Heart right ventricle (tissue), 16 donors: ENCODE measurements around the gene SLF1. TPM values are rescaled to one million over a fixed set of nuclear protein-coding genes. Genes with fewer than 3 reads are reported as not detected.

Experiments
- ATAC-seq, 8 donors: fragments of 200-7000 bp; cut with Tn5 transposase; one replicate each; pipeline ENCODE4 v1.9.1; 2020; ENCODE audit warnings: mild to moderate bottlenecking in 8 of 8, moderate library complexity in 8 of 8, moderate number of reproducible peaks in 1 of 8
- DNase-seq, 2 donors: peaks; one replicate each; pipeline ENCODE4 v3.0.0-alpha.2; 2020
- H3K27ac ChIP-seq, 10 donors: fragments of 200-600 bp; sonication (generic) in 2 of 10; one replicate each; pipeline versions ENCODE4 v1.5.0 to v1.8.0; 2020 to 2022; ENCODE audit warnings: mild to moderate bottlenecking in 3 of 10
- H3K27me3 ChIP-seq, 7 donors: fragments of 200-600 bp; one replicate each; pipeline ENCODE4 v1.8.0; 2021 to 2022; ENCODE audit warnings: mild to moderate bottlenecking in 2 of 7
- H3K36me3 ChIP-seq, 9 donors: fragments of 200-600 bp; sonication (generic) in 1 of 9; one replicate each; pipeline versions ENCODE4 v1.5.0 to v1.8.0; 2020 to 2022; ENCODE audit warnings: mild to moderate bottlenecking in 2 of 9
- H3K4me1 ChIP-seq, 9 donors: fragments of 200-600 bp; sonication (generic) in 1 of 9; one replicate each; pipeline versions ENCODE4 v1.5.0 to v1.8.0; 2020 to 2022; ENCODE audit warnings: mild to moderate bottlenecking in 4 of 9
- H3K4me3 ChIP-seq, 10 donors: fragments of 200-600 bp; sonication (generic) in 2 of 10; one replicate each; pipeline versions ENCODE4 v1.5.0 to v1.8.0; 2020 to 2022; ENCODE audit warnings: mild to moderate bottlenecking in 7 of 10, moderate library complexity in 2 of 10
- H3K9me3 ChIP-seq, 11 donors: fragments of 200-600 bp in 10 of 11; sonication (generic) in 2 of 11; one replicate each; pipeline versions ENCODE4 v1.5.0 to v1.8.0; 2013 to 2022; ENCODE audit warnings: mild to moderate bottlenecking in 2 of 11, control low read depth in 1 of 11, moderate library complexity in 1 of 11
- CTCF ChIP-seq, 9 donors: fragments of 200-600 bp; sonication (generic) in 2 of 9; IDR thresholded peaks; one replicate each; pipeline versions ENCODE4 v1.5.0 to v1.8.0; 2021 to 2022; ENCODE audit warnings: antibody characterized with exemption in 9 of 9, mild to moderate bottlenecking in 5 of 9, moderate library complexity in 1 of 9
- WGBS, 2 donors: extraction: QIAGEN DNeasy Blood & Tissue Kit; methylation state at CpG; one replicate each; pipeline ENCODE4 v1.1.7; 2013; ENCODE audit warnings: inconsistent platforms in 1 of 2; 5-methylcytosine and 5-hydroxymethylcytosine counted together
- intact Hi-C, 10 donors: fragments of 100-400 bp; cut with DNase I; formaldehyde crosslinking; loops; one replicate each; pipeline versions ENCODE4 v1.11.1 to v1.14.2; 2022
- polyA plus RNA-seq, 2 donors: library from polyadenylated mRNA; stranded (reverse); fragments of 200-250 nt; gene quantifications; one replicate each; pipeline ENCODE4 v1.2.3, GENCODE V29; 2013
- total RNA-seq, 10 donors: library from RNA; stranded (reverse); fragmentation: NEBNext Ultra II Directional in 3 of 10; extraction: Animal tissue kit (Norgen Biotek cat#: 25700) in 3 of 10; gene quantifications; one replicate each; pipeline versions ENCODE4 v1.2.1 to v1.2.4, GENCODE V29; 2021 to 2023
- donor health status: Arrhythmogenic right ventricular cardiomyopathy.
- donor health status: ischemic (EF 13 %, LVEDD 7.1; RV severe dilation, severe dysfunction).
- donor health status: healthy with polysubstance abuse.
- donor health status: DM: no; HTN: yes; CAD: no.
- donor health status: DM: no; HTN: no; CAD: no.
- donor health status: ischemic (EF 25% LVEDD 6.9; RV normal size, moderate dysfunction).
- donor health status: ischemic (EF 25% LVEDD 5.7; RV mildly dilated, moderate dysfunction).
- donor health status: healthy.
- donor health status: DM: yes; HTN: yes; CAD: no.
- donor health status: Ischemic cardiomyopathy.
- donor health status: ischemic (EF 35%, LVEDD 5.7; RV mildly dilated, moderate dysfunction).
- donor health status: nonischemic (EF 11% LVEDD 7.7; RV severe dilation, severe dysfunction).
- donor health status: DM: yes; HTN: yes; CAD: no.
- donor health status: PGD.
- donor health status: ischemic (EF 29% LVEDD 5.4; RV normal size, mild dysfunction).
- donor health status: nonischemic (EF 23%, LVEDD 6.1; RV moderate dilation, normal function).

Gene SLF1
- total and polyA plus RNA-seq, 12 donors: 2.3 to 10.0 (median 4.5) TPM

- H3K4me1 ChIP-seq: peaks cover 0 to 7% (median 0%) of the 10 kb centered on the region in 9 donors
- DNase-seq: no peak
- H3K9me3 ChIP-seq: no peaks in the 10 kb centered on the region
- intact Hi-C loops: no loop called here
- no peak for ATAC-seq
- WGBS, 2 donors: 50 to 63% methylated on average over 1 of the region's 1 CpG
- no peak overlapping the region for H3K27ac ChIP-seq
- no peak overlapping the region for H3K4me3 ChIP-seq
- no peaks in the 10 kb centered on the region for H3K36me3 ChIP-seq
- no peak for TF ChIP-seq CTCF (IDR thresholded peaks at IDR 0.05)
- no peaks in the 10 kb centered on the region for H3K27me3 ChIP-seq
Observed at GRCh38 chr5:94746731-94747124, 128.3 kb downstream of the SLF1 start.

Other genes starting within 250 kb of the SLF1 start
- 1 to 10 TPM; 1.7 to 3.5 (median 2.4) TPM for gene KIAA0825, start 65 bp upstream of the SLF1 start, total RNA-seq
- gene KIAA0825, start 65 bp upstream of the SLF1 start, polyA plus RNA-seq: under 1 TPM; 0.36 to 0.37 TPM